Glutamatergic neuron (in vitro differentiated cells): ENCODE measurements around the gene ZNF579. TPM values are rescaled to one million over a fixed set of nuclear protein-coding genes. Genes with fewer than 3 reads are reported as not detected.
A peak's percentile ranks its signal among the peaks of the same experiment; 100 is the strongest.

ENCODE experiments used
- DNase-seq: peaks from one replicate; pipeline ENCODE4 v3.0.0; 2022
- H3K27ac Mint-ChIP-seq: one replicate; pipeline ENCODE4 v1.8.0; 2020; ENCODE audit warnings: mild to moderate bottlenecking, mixed read lengths, inconsistent platforms; ENCODE audit not compliant: unreplicated experiment
- H3K27me3 Mint-ChIP-seq: one replicate; pipeline ENCODE4 v1.8.0; 2020; ENCODE audit warnings: mild to moderate bottlenecking, moderate library complexity, mixed read lengths, inconsistent platforms; ENCODE audit not compliant: unreplicated experiment
- H3K36me3 Mint-ChIP-seq: one replicate; pipeline ENCODE4 v1.8.0; 2020; ENCODE audit warnings: mild to moderate bottlenecking, mixed read lengths, inconsistent platforms; ENCODE audit not compliant: unreplicated experiment
- H3K4me1 Mint-ChIP-seq: one replicate; pipeline ENCODE4 v1.8.0; 2020; ENCODE audit warnings: mild to moderate bottlenecking, low read depth, mixed read lengths, inconsistent platforms; ENCODE audit not compliant: unreplicated experiment
- H3K4me3 Mint-ChIP-seq: one replicate; pipeline ENCODE4 v1.8.0; 2020; ENCODE audit warnings: mild to moderate bottlenecking, mixed read lengths, inconsistent platforms; ENCODE audit not compliant: unreplicated experiment
- H3K9me3 Mint-ChIP-seq: one replicate; pipeline ENCODE4 v1.8.0; 2020; ENCODE audit warnings: mild to moderate bottlenecking, moderate library complexity, mixed read lengths, inconsistent platforms; ENCODE audit not compliant: unreplicated experiment
- CTCF ChIP-seq: fragments of 200-600 bp; sonication (generic); IDR thresholded peaks from one replicate; pipeline ENCODE4 v1.5.0; 2021; ENCODE audit not compliant: partially characterized antibody, unreplicated experiment
- total RNA-seq: library from RNA; stranded (reverse); fragmentation: NEBNext Ultra II Directional; extraction: Animal tissue kit (Norgen Biotek cat#: 25700); gene quantifications from one replicate; pipeline ENCODE4 v1.2.1, GENCODE V29; 2021; ENCODE audit not compliant: unreplicated experiment

Gene ZNF579
- total RNA-seq, 1 donor from 2014 or later = 48.9 TPM

DNA sequence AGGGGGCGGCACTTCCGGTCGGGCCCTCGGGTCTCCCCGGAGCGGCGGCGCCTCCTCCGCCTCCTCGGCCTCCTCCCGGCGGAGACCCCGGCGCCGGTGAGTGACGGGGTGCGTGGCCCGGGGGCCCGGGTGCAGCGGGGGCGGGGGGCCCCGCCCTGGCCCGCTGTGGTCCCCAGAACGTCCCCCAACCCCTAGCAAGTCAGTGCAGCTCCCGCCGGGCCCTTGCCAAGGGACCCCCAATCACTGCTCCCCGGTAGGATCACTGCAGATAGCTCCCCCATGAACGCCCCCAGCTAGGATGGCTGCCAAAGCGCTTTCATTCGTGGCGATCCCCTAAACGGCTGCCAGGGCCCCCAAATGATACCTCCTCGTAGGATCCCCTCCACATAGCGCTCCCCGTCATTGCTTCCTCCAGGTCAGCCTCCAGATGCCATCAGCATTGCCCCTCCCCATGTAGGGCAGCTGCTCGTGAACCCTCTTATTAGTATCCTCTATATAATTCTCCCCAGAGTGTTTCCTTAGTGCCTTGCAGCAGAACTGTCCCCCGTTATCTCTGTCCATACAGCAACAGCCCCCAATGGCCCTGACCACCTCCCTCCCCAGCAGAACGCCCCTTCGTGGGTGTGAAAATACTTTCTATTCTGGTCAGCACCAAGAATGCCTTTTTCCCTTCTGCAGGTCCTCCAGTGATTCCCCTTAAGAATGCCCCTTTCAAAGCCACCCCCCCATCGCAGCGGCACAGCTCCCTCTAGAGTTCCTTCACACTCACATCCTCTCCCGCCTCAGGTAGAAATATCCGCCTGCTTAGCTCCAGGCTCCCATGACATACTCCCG is 25.2 kb upstream of the ZNF579 start, which contains the start of gene ZNF865:
Gene ZNF865 (plus strand): TSS at position 11 of the 834 bp plus-strand sequence. CDS start 7,972 bp downstream, outside the sequence.
- TF ChIP-seq CTCF = peak; percentile 32
- Mint-ChIP-seq H3K27ac (peak within 1 kb of the TSS; percentile 94), H3K4me3 (peak within 1 kb of the TSS; percentile 99), H3K4me1 (peaks cover 13% of the 10 kb centered on the region), H3K36me3 (peaks cover 4% of the 10 kb centered on the region), H3K27me3 (peaks cover 15% of the 10 kb centered on the region), H3K9me3 (peaks cover 11% of the 10 kb centered on the region)
- DNase-seq = peak; percentile 77

GRCh38 chr19:55605207-55605636 is 24.6 kb upstream of the ZNF579 start:
- peaks cover 4% of the 10 kb centered on the region for H3K36me3 Mint-ChIP-seq
- DNase-seq = peak; percentile 96
- H3K9me3 Mint-ChIP-seq = peaks cover 12% of the 10 kb centered on the region
- H3K27ac Mint-ChIP-seq = peak overlapping the region; percentile 92
- peaks cover 13% of the 10 kb centered on the region for H3K4me1 Mint-ChIP-seq
- H3K4me3 Mint-ChIP-seq = peak overlapping the region; percentile 89
- no peak for TF ChIP-seq CTCF
- H3K27me3 Mint-ChIP-seq = peaks cover 15% of the 10 kb centered on the region

DNA sequence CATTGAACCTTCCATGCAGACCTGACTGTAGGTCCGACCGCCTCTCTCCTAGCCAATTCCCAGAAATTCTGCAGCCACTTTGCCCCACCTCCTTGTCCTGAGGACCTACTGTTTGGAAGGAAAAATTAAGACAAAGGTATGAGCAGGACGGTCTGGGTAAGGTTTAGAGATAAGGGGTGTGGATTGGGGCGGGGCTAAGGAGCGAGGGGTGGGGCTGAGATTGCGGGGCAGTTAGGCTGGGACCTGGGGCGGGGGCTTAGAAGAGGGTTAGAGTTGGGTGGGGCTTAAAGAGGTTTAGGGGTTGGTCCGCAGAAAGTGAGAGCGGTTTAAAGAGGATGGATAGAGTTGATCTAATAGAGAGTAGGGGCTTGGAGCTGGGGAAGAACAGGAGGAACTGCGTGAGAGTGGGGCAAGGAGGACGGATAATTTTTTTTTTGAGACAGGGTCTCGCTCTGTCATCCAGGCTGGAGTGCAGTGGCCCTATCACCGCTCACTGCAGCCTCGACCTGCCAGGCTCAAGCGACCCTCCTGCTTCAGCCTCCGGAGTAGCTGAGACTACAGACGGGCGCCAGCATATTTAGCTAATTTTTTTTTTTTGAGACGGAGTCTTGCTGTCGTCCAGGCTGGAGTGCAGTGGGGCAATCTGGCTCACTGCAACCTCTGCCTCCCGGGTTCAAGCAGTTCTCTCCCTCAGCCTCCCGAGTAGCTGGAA is 23.1 kb upstream of the ZNF579 start:
- no peak for DNase-seq
- Mint-ChIP-seq H3K27ac (no peak overlapping the region), H3K27me3 (peaks cover 19% of the 10 kb centered on the region), H3K4me3 (peak overlapping the region; percentile 79), H3K4me1 (peaks cover 15% of the 10 kb centered on the region), H3K36me3 (peaks cover 2% of the 10 kb centered on the region), H3K9me3 (peaks cover 18% of the 10 kb centered on the region)
- no peak for TF ChIP-seq CTCF

DNA sequence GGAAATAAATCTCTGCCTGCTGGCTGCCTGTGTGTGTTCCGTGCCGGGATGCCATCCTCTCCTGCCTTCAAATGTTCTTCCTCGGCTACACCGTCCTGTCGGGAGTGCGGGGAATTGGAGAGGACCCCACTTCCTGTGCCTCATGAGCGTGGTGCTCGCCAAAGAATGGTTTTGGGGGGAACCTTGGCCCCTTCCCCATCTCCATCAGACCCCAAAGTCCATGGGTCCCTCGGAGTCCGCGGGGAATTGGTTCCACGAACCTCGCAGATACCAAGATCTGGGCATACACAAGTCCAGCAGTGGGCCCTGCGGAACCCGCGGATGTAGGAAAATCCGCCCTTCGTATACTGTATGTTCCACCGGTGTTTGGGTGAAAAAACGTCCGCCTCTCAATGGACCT is 22.5 kb upstream of the ZNF579 start:
- peaks cover 5% of the 10 kb centered on the region for H3K36me3 Mint-ChIP-seq
- peaks cover 21% of the 10 kb centered on the region for H3K9me3 Mint-ChIP-seq
- peaks cover 18% of the 10 kb centered on the region for H3K4me1 Mint-ChIP-seq
- H3K4me3 Mint-ChIP-seq = peak overlapping the region; percentile 79
- H3K27me3 Mint-ChIP-seq = peaks cover 20% of the 10 kb centered on the region
- no peak for TF ChIP-seq CTCF
- no peak overlapping the region for H3K27ac Mint-ChIP-seq
- DNase-seq = no peak
